Mesodermal cell (in vitro differentiated cells): Measurements from ENCODE around the gene ENPP3.
"Not testable (repeated sequence)": the region's sequence is repeated elsewhere in the genome, so short reads cannot be mapped to it uniquely, and the experiment has no call there.

Experiments
- H3K27ac ChIP-seq: 2 replicates; pipeline ENCODE4 v1.7.0; 2013; ENCODE audit warnings: mild to moderate bottlenecking, low read depth, low read length, moderate library complexity; ENCODE audit not compliant: severe bottlenecking
- H3K36me3 ChIP-seq: 2 replicates; pipeline ENCODE4 v1.7.1; 2013; ENCODE audit warnings: mild to moderate bottlenecking, low read length, moderate library complexity; ENCODE audit not compliant: control insufficient read depth, insufficient read depth
- H3K4me1 ChIP-seq: one replicate; pipeline ENCODE4 v1.7.1; 2013; ENCODE audit warnings: mild to moderate bottlenecking, low read length; ENCODE audit not compliant: insufficient read depth, control insufficient read depth, poor library complexity, severe bottlenecking
- H3K4me3 ChIP-seq: 2 replicates; pipeline ENCODE4 v1.7.0; 2013; ENCODE audit warnings: low read length, control low read depth, mild to moderate bottlenecking; ENCODE audit not compliant: insufficient read depth, poor library complexity, severe bottlenecking; ENCODE audit errors: extremely low read depth
- H3K9me3 ChIP-seq: 2 replicates; pipeline ENCODE4 v1.7.1; 2013; ENCODE audit warnings: mild to moderate bottlenecking, low read length, moderate library complexity; ENCODE audit not compliant: control insufficient read depth
- WGBS, 2 experiments: methylation state at CpG; one replicate each; pipeline ENCODE4 v1.1.5; 2013; ENCODE audit warnings: missing lambda C conversion rate in 2 of 2; ENCODE audit not compliant: insufficient coverage in 2 of 2; 5-methylcytosine and 5-hydroxymethylcytosine counted together

The ENPP3 gene

GRCh38 chr6:131683479-131683878 is 46.4 kb downstream of the ENPP3 start:
- Histone ChIP-seq H3K36me3 (no peaks in the 10 kb centered on the region), H3K4me1 (no peaks in the 10 kb centered on the region), H3K4me3 (no peak overlapping the region), H3K27ac (no peak overlapping the region), H3K9me3 (no peaks in the 10 kb centered on the region)
- WGBS, 2 experiments: 88 to 92% methylated on average over 3 to 4 of the region's 6 CpGs

GRCh38 chr6:131685266-131685780 is 48.2 kb downstream of the ENPP3 start:
- no CpG with 5 or more reads among the region's 4 CpGs for WGBS, 2 experiments
- H3K27ac ChIP-seq: no peak overlapping the region
- H3K4me1 ChIP-seq: no peaks in the 10 kb centered on the region
- H3K9me3 ChIP-seq: no peaks in the 10 kb centered on the region
- H3K4me3 ChIP-seq: no peak overlapping the region
- H3K36me3 ChIP-seq: no peaks in the 10 kb centered on the region

DNA sequence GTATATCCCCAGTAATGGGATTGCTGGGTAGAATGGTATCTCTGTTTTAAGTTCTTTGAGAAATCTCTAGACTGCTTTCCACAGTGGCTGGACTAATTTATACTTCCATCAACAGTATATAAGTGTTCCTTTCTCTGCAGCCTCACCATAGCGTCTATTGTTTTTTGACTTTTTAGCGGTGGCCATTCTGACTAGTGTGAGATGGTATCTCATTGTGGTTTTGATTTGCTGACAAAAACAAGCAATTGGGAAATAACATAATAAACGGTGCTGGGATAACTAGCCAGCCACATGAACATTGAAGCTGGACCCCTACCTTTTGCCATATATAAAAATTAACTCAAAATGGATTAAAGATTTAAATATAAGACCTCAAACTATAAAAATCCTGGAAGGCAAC is 49.9 kb downstream of the ENPP3 start:
- H3K27ac ChIP-seq: no peak overlapping the region
- H3K4me3 ChIP-seq: no peak overlapping the region
- no peaks in the 10 kb centered on the region for H3K4me1 ChIP-seq
- 86% methylated on average over 1 of the region's 3 CpGs; no CpG with 5 or more reads in 1 of the 2 experiments for WGBS, 2 experiments
- no peaks in the 10 kb centered on the region for H3K9me3 ChIP-seq
- H3K36me3 ChIP-seq: no peaks in the 10 kb centered on the region

DNA sequence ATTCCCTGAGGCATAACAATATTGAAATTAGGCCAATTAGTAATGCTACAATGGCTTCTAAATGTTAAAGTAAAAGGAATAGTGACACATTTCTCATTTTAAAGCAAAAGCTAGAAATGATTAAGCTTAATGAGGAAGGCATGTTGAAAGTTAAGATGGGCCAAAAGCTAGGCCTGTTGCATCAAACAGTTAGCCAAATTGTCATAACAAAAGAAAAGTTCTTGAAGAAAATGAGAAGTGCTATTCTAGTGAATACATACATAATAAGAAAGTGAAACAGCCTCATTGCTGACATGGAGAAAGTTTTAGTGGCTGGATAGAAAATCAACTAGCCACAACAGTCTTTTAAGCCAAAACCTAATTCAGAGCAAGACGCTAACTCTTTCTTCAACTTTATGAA is 51.2 kb downstream of the ENPP3 start:
- no CpG with 5 or more reads among the region's 1 CpG for WGBS, 2 experiments
- no peaks in the 10 kb centered on the region for H3K9me3 ChIP-seq

DNA sequence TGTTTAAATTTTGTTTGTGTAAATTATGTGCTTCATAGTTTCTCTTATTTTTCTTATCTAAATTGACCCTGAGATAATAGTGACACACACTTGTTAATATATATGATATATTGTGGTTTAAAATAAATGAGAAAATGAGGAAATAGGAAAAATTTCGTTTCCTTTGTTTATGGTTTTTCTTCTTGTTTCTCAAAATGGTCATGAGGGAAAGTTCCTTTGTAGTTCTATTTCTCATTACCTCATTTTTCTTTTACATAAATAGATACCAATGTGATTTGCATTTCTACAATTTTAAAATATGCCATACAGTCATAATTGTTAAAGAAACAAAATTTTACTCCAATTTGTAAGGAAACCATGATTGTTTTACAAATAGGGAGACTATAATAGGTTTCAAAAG is 54.9 kb downstream of the ENPP3 start:
- no peaks in the 10 kb centered on the region for H3K9me3 ChIP-seq
- WGBS, 2 experiments: no CpG with 5 or more reads among the region's 1 CpG
- no peaks in the 10 kb centered on the region for H3K36me3 ChIP-seq
- no peaks in the 10 kb centered on the region for H3K4me1 ChIP-seq
- H3K4me3 ChIP-seq: no peak overlapping the region
- H3K27ac ChIP-seq: no peak overlapping the region

More for the DNA sequence above, 51.2 kb downstream of the ENPP3 start:
- no peak overlapping the region for H3K27ac ChIP-seq
- no peaks in the 10 kb centered on the region for H3K4me1 ChIP-seq
- H3K4me3 ChIP-seq: no peak overlapping the region
- no peaks in the 10 kb centered on the region for H3K36me3 ChIP-seq

- Histone ChIP-seq H3K36me3 (no peaks in the 10 kb centered on the region), H3K9me3 (no peaks in the 10 kb centered on the region), H3K27ac (no peak overlapping the region), H3K4me3 (no peak overlapping the region), H3K4me1 (no peaks in the 10 kb centered on the region)
These were observed 55.5 kb downstream of the ENPP3 start for GRCh38 chr6:131692589-131692988.

GRCh38 chr6:131693384-131693783 is 56.3 kb downstream of the ENPP3 start:
- Histone ChIP-seq H3K4me1 (no peaks in the 10 kb centered on the region), H3K9me3 (no peaks in the 10 kb centered on the region), H3K36me3 (no peaks in the 10 kb centered on the region), H3K27ac (no peak overlapping the region), H3K4me3 (no peak overlapping the region)
- WGBS, 2 experiments: 70 to 81% methylated on average over 3 to 4 of the region's 5 CpGs

DNA sequence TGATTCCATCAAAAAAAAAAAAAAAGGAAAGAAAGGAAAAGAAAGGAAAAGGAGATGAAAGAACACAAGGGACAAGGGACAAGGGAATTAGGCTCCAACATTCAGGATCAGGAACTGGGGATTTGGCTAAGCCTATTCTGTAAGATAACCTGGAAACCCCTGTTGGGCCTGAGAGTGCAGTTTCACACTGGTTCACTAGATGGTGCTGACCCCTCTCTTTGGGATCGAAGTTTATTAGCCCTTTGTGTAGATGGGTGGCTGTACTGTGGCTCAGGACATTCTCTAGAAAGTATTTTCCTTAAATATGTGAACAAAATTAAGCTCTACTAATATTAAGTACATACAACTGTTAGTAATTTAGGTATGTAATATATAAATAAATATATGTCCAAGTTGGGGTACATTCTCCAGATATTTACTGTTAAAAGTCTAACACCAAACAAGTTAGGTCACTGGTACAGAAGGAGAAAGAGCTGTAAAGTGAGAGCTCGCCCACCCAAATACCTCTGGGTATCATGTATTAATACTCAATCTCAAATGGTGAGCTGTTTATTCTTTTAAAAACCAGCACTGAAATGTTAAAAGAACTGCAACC is 57.8 kb downstream of the ENPP3 start:
- WGBS, 2 experiments: no CpG with 5 or more reads among the region's 2 CpGs
- H3K27ac ChIP-seq: no peak overlapping the region

DNA sequence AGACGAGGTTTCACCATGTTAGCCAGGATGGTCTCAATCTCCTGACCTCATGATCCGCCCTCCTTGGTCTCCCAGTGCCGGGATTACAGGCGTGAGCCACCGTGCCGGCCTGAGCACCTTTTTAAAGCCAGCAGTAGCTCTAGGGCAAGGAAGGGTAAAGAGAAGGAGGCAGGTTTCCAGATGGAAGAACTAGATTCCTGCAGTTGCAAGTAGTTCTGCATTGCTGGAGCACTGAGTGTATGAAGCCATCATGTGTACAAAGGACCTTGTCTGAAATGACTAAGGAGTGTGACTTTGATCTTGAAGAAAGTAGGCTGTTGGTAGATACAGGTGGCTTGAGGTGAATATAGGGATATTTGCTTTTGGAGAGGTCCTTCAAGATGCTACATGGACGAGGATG is 59.9 kb downstream of the ENPP3 start:
- Histone ChIP-seq H3K36me3 (no peaks in the 10 kb centered on the region), H3K9me3 (no peaks in the 10 kb centered on the region), H3K4me1 (no peaks in the 10 kb centered on the region), H3K4me3 (no peak overlapping the region), H3K27ac (no peak overlapping the region)
- WGBS, 2 experiments: 97 to 98% methylated on average over 6 to 7 of the region's 7 CpGs

More for the DNA sequence above, 57.8 kb downstream of the ENPP3 start:
- Histone ChIP-seq H3K36me3 (no peaks in the 10 kb centered on the region), H3K4me3 (no peak overlapping the region), H3K9me3 (no peaks in the 10 kb centered on the region), H3K4me1 (no peaks in the 10 kb centered on the region)

GRCh38 chr6:131700851-131701250 is 63.7 kb downstream of the ENPP3 start:
- not testable (repeated sequence) for H3K4me1 ChIP-seq, H3K4me3 ChIP-seq, H3K27ac ChIP-seq, H3K9me3 ChIP-seq, H3K36me3 ChIP-seq
- no CpG with 5 or more reads among the region's 14 CpGs for WGBS, 2 experiments

- H3K27ac ChIP-seq, H3K36me3 ChIP-seq, H3K4me1 ChIP-seq, H3K4me3 ChIP-seq, H3K9me3 ChIP-seq: not testable (repeated sequence)
- WGBS, 2 experiments: no CpG with 5 or more reads among the region's 2 CpGs
These were observed 66.8 kb downstream of the ENPP3 start for GRCh38 chr6:131703905-131704304.
